Vagina (tissue), 2 donors: ENCODE results near the gene DHX38.

Source experiments
- CTCF ChIP-seq, 3 experiments: fragments of 450-650 bp in 2 of 3; fragments of 200-600 bp in 1 of 3; sonication (generic) in 1 of 3; IDR thresholded peaks; one replicate each; pipeline ENCODE4 v1.5.1; 2017 to 2019; ENCODE audit warnings: antibody characterized with exemption in 3 of 3, mild to moderate bottlenecking in 2 of 3, moderate library complexity in 2 of 3
- POLR2A ChIP-seq, 2 donors: fragments of 450-650 bp; IDR thresholded peaks; one replicate each; pipeline ENCODE4 v1.6.1; 2017; ENCODE audit warnings: antibody characterized with exemption in 2 of 2, mild to moderate bottlenecking in 2 of 2, moderate library complexity in 2 of 2

GRCh38 chr16:72091217-72091616 is 2.4 kb upstream of the DHX38 start:
- no peak for TF ChIP-seq CTCF (IDR thresholded peaks at IDR 0.05)
- TF ChIP-seq POLR2A (IDR thresholded peaks at IDR 0.05) = no peak
